ENCODE data around the gene TMEM240. TPM values are rescaled to one million over a fixed set of nuclear protein-coding genes. Genes with fewer than 3 reads are reported as not detected.

Gene TMEM240
- total and polyA plus RNA-seq, 10 of the 15 experiments (the other 5 are each of a cell fraction or from before 2014, with no cell fraction given) = 0.17 to 0.49 TPM; not detected in 8

GRCh38 chr1:1490633-1491230 lies 49.7 kb downstream of the TMEM240 start:
- 98% methylated on average over 17 of the region's 25 CpGs for WGBS (ENCODE audit: insufficient coverage, insufficient replicate concordance, low lambda C conversion rate, missing lambda C conversion rate)
- H3K27me3 ChIP-seq (replicated peaks in 1 of 2; ENCODE audit: control insufficient read depth in 2 of 2, insufficient read depth in 2 of 2, low read length in 1 of 2) = no peaks in the 10 kb centered on the region
- intact Hi-C loops (cut with micrococcal nuclease; ENCODE audit: unreplicated experiment) (no loop called here), in situ Hi-C loops (cut with MboI) (no loop called here)
- H3K79me2 ChIP-seq (ENCODE audit: control insufficient read depth, insufficient read depth, low read length) = no peaks in the 10 kb centered on the region
- no peak overlapping the region for H3K9ac ChIP-seq (ENCODE audit: control insufficient read depth, insufficient read depth, low read length)
- H3K4me3 ChIP-seq = no peak overlapping the region
- no peaks in the 10 kb centered on the region for H4K20me1 ChIP-seq (ENCODE audit: control insufficient read depth, insufficient read depth)
- H3K9me3 ChIP-seq (replicated peaks; ENCODE audit: control insufficient read depth, insufficient read depth, low read length) = peaks cover 6% of the 10 kb centered on the region; the same call in 2 of the 3 replicates
- no peak for ATAC-seq
- ChIA-PET POLR2A (no interaction called here), RAD21 (ENCODE audit: unreplicated experiment) (no interaction called here), SMC1A (ENCODE audit: uncharacterized antibody, unreplicated experiment) (no interaction called here), CTCF (no interaction called here)
- DNase-seq (ENCODE audit: low read depth, low spot score) = no peak
- H2AFZ ChIP-seq (ENCODE audit: control insufficient read depth, low read depth, low read length) = no peak overlapping the region
- no peak for FAIRE-seq
- H3K4me2 ChIP-seq (ENCODE audit: control insufficient read depth, insufficient read depth) = no peak overlapping the region
- no peak overlapping the region for H3K27ac ChIP-seq (ENCODE audit: control insufficient read depth, insufficient read depth)
- peaks cover 6 to 21% of the 10 kb centered on the region in 2 experiments; a peak in 3 of 4 replicates for H3K36me3 ChIP-seq (ENCODE audit: control insufficient read depth in 2 of 2, insufficient read depth in 2 of 2, low read length in 1 of 2)
- BruUV-seq (replicated peaks) = no TSS peak
- no peaks in the 10 kb centered on the region for H3K4me1 ChIP-seq (ENCODE audit: control insufficient read depth, insufficient read depth, low read length)
- TF ChIP-seq SUZ12 (IDR thresholded peaks at IDR 0.05; ENCODE audit: unreplicated experiment) (no peak), EGR1 (IDR thresholded peaks at IDR 0.05; ENCODE audit: borderline replicate concordance in 1 of 2, low read depth in 2 of 2, low read length in 2 of 2) (no peak), ZZZ3 (IDR thresholded peaks at IDR 0.05; ENCODE audit: control insufficient read depth, insufficient read length, low read depth) (no peak), SREBF1 (IDR thresholded peaks at IDR 0.05; ENCODE audit: low read length) (no peak), RFX5 (IDR thresholded peaks at IDR 0.05; ENCODE audit: low read depth, low read length) (no peak)
- TF ChIP-seq, protein P1, sequence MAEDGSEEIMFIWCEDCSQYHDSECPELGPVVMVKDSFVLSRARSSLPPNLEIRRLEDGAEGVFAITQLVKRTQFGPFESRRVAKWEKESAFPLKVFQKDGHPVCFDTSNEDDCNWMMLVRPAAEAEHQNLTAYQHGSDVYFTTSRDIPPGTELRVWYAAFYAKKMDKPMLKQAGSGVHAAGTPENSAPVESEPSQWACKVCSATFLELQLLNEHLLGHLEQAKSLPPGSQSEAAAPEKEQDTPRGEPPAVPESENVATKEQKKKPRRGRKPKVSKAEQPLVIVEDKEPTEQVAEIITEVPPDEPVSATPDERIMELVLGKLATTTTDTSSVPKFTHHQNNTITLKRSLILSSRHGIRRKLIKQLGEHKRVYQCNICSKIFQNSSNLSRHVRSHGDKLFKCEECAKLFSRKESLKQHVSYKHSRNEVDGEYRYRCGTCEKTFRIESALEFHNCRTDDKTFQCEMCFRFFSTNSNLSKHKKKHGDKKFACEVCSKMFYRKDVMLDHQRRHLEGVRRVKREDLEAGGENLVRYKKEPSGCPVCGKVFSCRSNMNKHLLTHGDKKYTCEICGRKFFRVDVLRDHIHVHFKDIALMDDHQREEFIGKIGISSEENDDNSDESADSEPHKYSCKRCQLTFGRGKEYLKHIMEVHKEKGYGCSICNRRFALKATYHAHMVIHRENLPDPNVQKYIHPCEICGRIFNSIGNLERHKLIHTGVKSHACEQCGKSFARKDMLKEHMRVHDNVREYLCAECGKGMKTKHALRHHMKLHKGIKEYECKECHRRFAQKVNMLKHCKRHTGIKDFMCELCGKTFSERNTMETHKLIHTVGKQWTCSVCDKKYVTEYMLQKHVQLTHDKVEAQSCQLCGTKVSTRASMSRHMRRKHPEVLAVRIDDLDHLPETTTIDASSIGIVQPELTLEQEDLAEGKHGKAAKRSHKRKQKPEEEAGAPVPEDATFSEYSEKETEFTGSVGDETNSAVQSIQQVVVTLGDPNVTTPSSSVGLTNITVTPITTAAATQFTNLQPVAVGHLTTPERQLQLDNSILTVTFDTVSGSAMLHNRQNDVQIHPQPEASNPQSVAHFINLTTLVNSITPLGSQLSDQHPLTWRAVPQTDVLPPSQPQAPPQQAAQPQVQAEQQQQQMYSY (CRISPR knock-in tag; IDR thresholded peaks at IDR 0.05) = no peak

Data from GM12878 (cell line).